ENCODE results near the gene RPA1. TPM values are rescaled to one million over a fixed set of nuclear protein-coding genes. Genes with fewer than 3 reads are reported as not detected.
A peak's percentile ranks its signal among the peaks of the same experiment; 100 is the strongest.

The RPA1 gene
- total and polyA plus RNA-seq, 2 donors: 33.0 to 33.9 TPM

DNA sequence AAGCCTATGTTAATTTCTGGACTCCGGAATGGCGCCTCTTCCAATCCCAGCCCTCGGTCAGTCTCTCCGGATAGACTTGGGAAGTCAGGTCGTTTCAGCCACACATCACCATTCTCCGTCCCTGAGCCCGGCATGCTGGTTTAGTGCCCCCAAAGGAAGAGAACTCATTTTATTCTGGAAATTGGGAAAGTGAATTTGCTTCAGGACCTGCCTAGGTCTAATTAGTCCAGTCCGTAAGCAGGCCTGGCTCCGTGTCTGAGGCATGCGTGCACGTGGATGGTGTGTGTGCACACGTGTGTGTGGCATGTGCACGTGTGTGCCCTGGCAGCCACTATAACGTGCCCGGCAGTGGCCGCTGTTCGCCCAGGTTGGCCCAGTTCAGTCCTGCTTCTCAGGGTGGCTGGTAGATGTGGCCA lies 77.4 kb downstream of the RPA1 start:
- DNase-seq (ENCODE audit: low read depth in 6 of 9, low spot score in 9 of 9): no peak
- Histone ChIP-seq H3K4me1 (ENCODE audit: control insufficient read depth in 2 of 2, insufficient read depth in 2 of 2, low read length in 2 of 2) (peaks cover 6 to 16% of the 10 kb centered on the region in 2 donors), H3K27me3 (ENCODE audit: control insufficient read depth in 2 of 2, insufficient read depth in 1 of 2, low read length in 1 of 2) (peaks cover 16 to 88% of the 10 kb centered on the region in 2 donors), H3K4me3 (ENCODE audit: low read length in 2 of 2) (no peak overlapping the region), H3K9me3 (ENCODE audit: control insufficient read depth in 2 of 2, insufficient read depth in 1 of 2, low read length in 1 of 2) (no peaks in the 10 kb centered on the region), H3K27ac (ENCODE audit: low read depth in 1 of 2, low read length in 1 of 2) (no peak overlapping the region), H3K36me3 (ENCODE audit: control insufficient read depth in 2 of 2, insufficient read depth in 2 of 2, low read length in 1 of 2) (no peaks in the 10 kb centered on the region)
- 84% methylated on average over 17 of the region's 17 CpGs for WGBS

- Histone ChIP-seq H3K9me3 (ENCODE audit: control insufficient read depth in 2 of 2, insufficient read depth in 1 of 2, low read length in 1 of 2) (no peaks in the 10 kb centered on the region), H3K36me3 (ENCODE audit: control insufficient read depth in 2 of 2, insufficient read depth in 2 of 2, low read length in 1 of 2) (no peaks in the 10 kb centered on the region), H3K27ac (ENCODE audit: low read depth in 1 of 2, low read length in 1 of 2) (no peak overlapping the region), H3K4me3 (ENCODE audit: low read length in 2 of 2) (peak overlapping the region; percentile 2 to 41), H3K4me1 (ENCODE audit: control insufficient read depth in 2 of 2, insufficient read depth in 2 of 2, low read length in 2 of 2) (peaks cover 6 to 16% of the 10 kb centered on the region in 2 donors), H3K27me3 (ENCODE audit: control insufficient read depth in 2 of 2, insufficient read depth in 1 of 2, low read length in 1 of 2) (peaks cover 20 to 94% of the 10 kb centered on the region in 2 donors)
- WGBS: 6% methylated on average over 49 of the region's 49 CpGs
- peak in 2 of 9 donors; percentile 10 to 44 for DNase-seq (ENCODE audit: low read depth in 6 of 9, low spot score in 9 of 9)
Observed at GRCh38 chr17:1907909-1908698, 78.3 kb downstream of the RPA1 start.

- Histone ChIP-seq H3K4me1 (ENCODE audit: control insufficient read depth in 2 of 2, insufficient read depth in 2 of 2, low read length in 2 of 2) (peaks cover 6 to 16% of the 10 kb centered on the region in 2 donors), H3K4me3 (ENCODE audit: low read length in 2 of 2) (peak overlapping the region; percentile 2 to 41), H3K9me3 (ENCODE audit: control insufficient read depth in 2 of 2, insufficient read depth in 1 of 2, low read length in 1 of 2) (no peaks in the 10 kb centered on the region), H3K27me3 (ENCODE audit: control insufficient read depth in 2 of 2, insufficient read depth in 1 of 2, low read length in 1 of 2) (peaks cover 20 to 93% of the 10 kb centered on the region in 2 donors), H3K36me3 (ENCODE audit: control insufficient read depth in 2 of 2, insufficient read depth in 2 of 2, low read length in 1 of 2) (no peaks in the 10 kb centered on the region), H3K27ac (ENCODE audit: low read depth in 1 of 2, low read length in 1 of 2) (no peak overlapping the region)
- 10% methylated on average over 22 of the region's 22 CpGs for WGBS
- DNase-seq (ENCODE audit: low read depth in 6 of 9, low spot score in 9 of 9): peak; percentile 8 to 68 (median 30)
Observed at GRCh38 chr17:1908699-1909309, 79.0 kb downstream of the RPA1 start.

DNA sequence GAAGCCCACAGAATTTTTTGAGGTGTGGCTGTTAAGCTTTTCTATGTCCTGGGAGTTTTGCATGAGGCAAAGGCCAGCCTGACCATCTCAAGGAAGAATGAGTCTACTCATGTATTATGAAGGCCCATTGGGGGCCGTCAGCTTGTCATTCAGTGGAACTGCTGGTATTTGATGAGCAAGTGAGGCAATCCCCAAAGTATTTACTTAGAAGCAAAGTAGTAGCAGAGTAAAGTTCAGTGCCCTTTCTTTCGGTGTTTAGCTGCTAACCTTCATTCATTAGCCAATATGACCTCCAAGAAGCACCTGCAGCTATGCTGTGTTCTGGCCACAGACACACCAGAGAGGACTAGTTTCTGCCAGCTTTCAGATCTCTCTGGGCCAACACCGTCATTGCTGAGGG lies 80.2 kb downstream of the RPA1 start:
- H3K4me1 ChIP-seq (ENCODE audit: control insufficient read depth in 2 of 2, insufficient read depth in 2 of 2, low read length in 2 of 2): peaks cover 6 to 16% of the 10 kb centered on the region in 2 donors
- no peak for DNase-seq (ENCODE audit: low read depth in 6 of 9, low spot score in 9 of 9)
- H3K36me3 ChIP-seq (ENCODE audit: control insufficient read depth in 2 of 2, insufficient read depth in 2 of 2, low read length in 1 of 2): no peaks in the 10 kb centered on the region
- peaks cover 20 to 89% of the 10 kb centered on the region in 2 donors for H3K27me3 ChIP-seq (ENCODE audit: control insufficient read depth in 2 of 2, insufficient read depth in 1 of 2, low read length in 1 of 2)
- no peak overlapping the region for H3K27ac ChIP-seq (ENCODE audit: low read depth in 1 of 2, low read length in 1 of 2)
- WGBS: 95% methylated on average over 3 of the region's 3 CpGs
- no peaks in the 10 kb centered on the region for H3K9me3 ChIP-seq (ENCODE audit: control insufficient read depth in 2 of 2, insufficient read depth in 1 of 2, low read length in 1 of 2)
- no peak overlapping the region for H3K4me3 ChIP-seq (ENCODE audit: low read length in 2 of 2)

GRCh38 chr17:1912146-1912545 lies 82.3 kb downstream of the RPA1 start:
- H3K27me3 ChIP-seq (ENCODE audit: control insufficient read depth in 2 of 2, insufficient read depth in 1 of 2, low read length in 1 of 2): peaks cover 20 to 81% of the 10 kb centered on the region in 2 donors
- H3K4me3 ChIP-seq (ENCODE audit: low read length in 2 of 2): no peak overlapping the region
- 81% methylated on average over 7 of the region's 7 CpGs for WGBS
- no peaks in the 10 kb centered on the region for H3K9me3 ChIP-seq (ENCODE audit: control insufficient read depth in 2 of 2, insufficient read depth in 1 of 2, low read length in 1 of 2)
- DNase-seq (ENCODE audit: low read depth in 6 of 9, low spot score in 9 of 9): no peak
- no peak overlapping the region for H3K27ac ChIP-seq (ENCODE audit: low read depth in 1 of 2, low read length in 1 of 2)
- no peaks in the 10 kb centered on the region for H3K36me3 ChIP-seq (ENCODE audit: control insufficient read depth in 2 of 2, insufficient read depth in 2 of 2, low read length in 1 of 2)
- H3K4me1 ChIP-seq (ENCODE audit: control insufficient read depth in 2 of 2, insufficient read depth in 2 of 2, low read length in 2 of 2): peaks cover 6 to 13% of the 10 kb centered on the region in 2 donors

DNA sequence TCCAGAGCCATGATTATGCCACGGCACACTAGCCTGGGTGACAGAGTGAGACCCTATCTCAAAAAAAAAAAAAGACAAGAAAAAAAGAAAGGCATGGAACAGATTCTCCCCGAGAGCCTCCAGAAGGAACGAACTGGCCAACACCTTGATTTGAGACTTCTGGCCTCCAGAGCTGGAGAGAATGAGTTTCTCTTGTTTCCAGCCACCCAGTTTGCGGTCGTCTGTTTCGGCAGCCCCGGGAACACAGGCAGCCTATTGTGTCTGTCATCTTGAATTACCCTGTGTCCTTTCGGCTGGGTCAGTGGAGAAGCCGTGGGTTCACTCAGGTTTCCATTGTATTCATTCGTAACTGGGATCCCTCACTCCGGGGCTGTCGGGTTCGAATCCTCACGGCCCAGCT lies 83.9 kb downstream of the RPA1 start:
- H3K4me1 ChIP-seq (ENCODE audit: control insufficient read depth in 2 of 2, insufficient read depth in 2 of 2, low read length in 2 of 2): peaks cover 2% of the 10 kb centered on the region in 2 donors
- 95% methylated on average over 14 of the region's 14 CpGs for WGBS
- no peak overlapping the region for H3K4me3 ChIP-seq (ENCODE audit: low read length in 2 of 2)
- H3K27me3 ChIP-seq (ENCODE audit: control insufficient read depth in 2 of 2, insufficient read depth in 1 of 2, low read length in 1 of 2): peaks cover 11 to 68% of the 10 kb centered on the region in 2 donors
- H3K9me3 ChIP-seq (ENCODE audit: control insufficient read depth in 2 of 2, insufficient read depth in 1 of 2, low read length in 1 of 2): no peaks in the 10 kb centered on the region
- H3K36me3 ChIP-seq (ENCODE audit: control insufficient read depth in 2 of 2, insufficient read depth in 2 of 2, low read length in 1 of 2): no peaks in the 10 kb centered on the region
- DNase-seq (ENCODE audit: low read depth in 6 of 9, low spot score in 9 of 9): no peak
- no peak overlapping the region for H3K27ac ChIP-seq (ENCODE audit: low read depth in 1 of 2, low read length in 1 of 2)

DNA sequence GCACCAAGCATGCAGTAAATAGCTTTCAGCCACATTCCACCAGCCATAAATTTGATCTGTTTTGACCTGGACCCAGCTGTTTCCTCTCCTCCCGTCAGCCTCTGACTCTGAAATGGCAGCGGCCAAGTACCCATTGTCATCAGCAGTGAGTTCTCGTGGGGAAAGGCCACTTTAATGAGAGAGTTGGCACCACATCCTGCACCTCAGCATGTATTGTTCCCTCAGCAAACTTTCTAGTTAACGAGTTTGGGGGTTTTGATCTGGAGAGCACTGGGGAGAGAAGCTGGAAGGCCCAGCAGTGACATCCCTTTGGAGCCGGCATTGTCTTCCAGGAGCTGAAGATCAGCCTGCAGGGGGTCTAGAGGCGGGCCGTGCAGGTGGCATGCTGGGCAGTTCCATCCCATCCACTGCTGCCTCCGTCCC lies 84.9 kb downstream of the RPA1 start:
- H3K36me3 ChIP-seq (ENCODE audit: control insufficient read depth in 2 of 2, insufficient read depth in 2 of 2, low read length in 1 of 2): no peaks in the 10 kb centered on the region
- WGBS: 56% methylated on average over 8 of the region's 8 CpGs

DNA sequence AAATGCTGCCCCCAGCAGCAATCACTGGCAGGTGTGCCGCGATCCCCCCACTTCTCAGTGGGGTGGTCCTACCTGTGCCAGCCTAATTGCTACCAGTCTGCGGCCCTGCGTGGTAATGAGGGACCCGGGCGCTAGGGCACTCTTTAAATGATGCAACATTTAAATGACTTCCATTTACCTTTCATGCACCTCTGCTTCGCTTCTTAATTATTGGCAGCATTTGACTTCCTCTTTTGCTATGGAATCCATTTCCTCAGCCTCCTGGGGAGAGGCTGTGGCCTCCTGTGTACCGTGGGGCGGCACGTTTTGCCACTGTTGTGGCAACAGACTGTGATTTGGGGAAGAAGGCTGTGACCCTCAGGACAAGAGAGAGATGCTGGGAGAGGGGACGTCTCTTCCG lies 86.1 kb downstream of the RPA1 start:
- Histone ChIP-seq H3K4me1 (ENCODE audit: control insufficient read depth in 2 of 2, insufficient read depth in 2 of 2, low read length in 2 of 2) (no peaks in the 10 kb centered on the region), H3K36me3 (ENCODE audit: control insufficient read depth in 2 of 2, insufficient read depth in 2 of 2, low read length in 1 of 2) (no peaks in the 10 kb centered on the region), H3K27ac (ENCODE audit: low read depth in 1 of 2, low read length in 1 of 2) (no peak overlapping the region), H3K27me3 (ENCODE audit: control insufficient read depth in 2 of 2, insufficient read depth in 1 of 2, low read length in 1 of 2) (peaks cover 8 to 47% of the 10 kb centered on the region in 2 donors), H3K9me3 (ENCODE audit: control insufficient read depth in 2 of 2, insufficient read depth in 1 of 2, low read length in 1 of 2) (no peaks in the 10 kb centered on the region), H3K4me3 (ENCODE audit: low read length in 2 of 2) (no peak overlapping the region)
- no peak for DNase-seq (ENCODE audit: low read depth in 6 of 9, low spot score in 9 of 9)
- WGBS: 40% methylated on average over 12 of the region's 12 CpGs

More for the DNA sequence above, 84.9 kb downstream of the RPA1 start:
- H3K4me1 ChIP-seq (ENCODE audit: control insufficient read depth in 2 of 2, insufficient read depth in 2 of 2, low read length in 2 of 2): no peaks in the 10 kb centered on the region
- H3K27ac ChIP-seq (ENCODE audit: low read depth in 1 of 2, low read length in 1 of 2): no peak overlapping the region
- H3K27me3 ChIP-seq (ENCODE audit: control insufficient read depth in 2 of 2, insufficient read depth in 1 of 2, low read length in 1 of 2): peaks cover 8 to 59% of the 10 kb centered on the region in 2 donors
- no peaks in the 10 kb centered on the region for H3K9me3 ChIP-seq (ENCODE audit: control insufficient read depth in 2 of 2, insufficient read depth in 1 of 2, low read length in 1 of 2)
- no peak overlapping the region for H3K4me3 ChIP-seq (ENCODE audit: low read length in 2 of 2)
- no peak for DNase-seq (ENCODE audit: low read depth in 6 of 9, low spot score in 9 of 9)

GRCh38 chr17:1916316-1916715 lies 86.5 kb downstream of the RPA1 start:
- Histone ChIP-seq H3K9me3 (ENCODE audit: control insufficient read depth in 2 of 2, insufficient read depth in 1 of 2, low read length in 1 of 2) (no peaks in the 10 kb centered on the region), H3K27ac (ENCODE audit: low read depth in 1 of 2, low read length in 1 of 2) (no peak overlapping the region), H3K4me3 (ENCODE audit: low read length in 2 of 2) (no peak overlapping the region), H3K36me3 (ENCODE audit: control insufficient read depth in 2 of 2, insufficient read depth in 2 of 2, low read length in 1 of 2) (no peaks in the 10 kb centered on the region), H3K27me3 (ENCODE audit: control insufficient read depth in 2 of 2, insufficient read depth in 1 of 2, low read length in 1 of 2) (peaks cover 6 to 46% of the 10 kb centered on the region in 2 donors), H3K4me1 (ENCODE audit: control insufficient read depth in 2 of 2, insufficient read depth in 2 of 2, low read length in 2 of 2) (no peaks in the 10 kb centered on the region)
- DNase-seq (ENCODE audit: low read depth in 6 of 9, low spot score in 9 of 9): no peak
- 94% methylated on average over 14 of the region's 14 CpGs for WGBS

Data from thymus (tissue), 11 donors.